A549 (cell line): ENCODE measurements around the gene DOCK9.

Experiments used
- BCL3 ChIP-seq: fragments of >200 bp; sonication (Bioruptor Twin); formaldehyde crosslinking; IDR thresholded peaks from 3 replicates; pipeline ENCODE4 v1.6.1; 2016
- CTCF ChIP-seq: fragments of >200 bp; sonication (Bioruptor Twin); formaldehyde crosslinking; IDR thresholded peaks from 3 replicates; pipeline ENCODE4 v1.5.1; 2016
- EP300 ChIP-seq, 2 experiments: fragments of >200 bp; sonication (Bioruptor Twin); formaldehyde crosslinking; IDR thresholded peaks; 2 replicates in 1 of 2; 3 replicates in 1 of 2; pipeline ENCODE4 v1.6.1; 2016 to 2017
- JUN ChIP-seq, 2 experiments: fragments of >200 bp; sonication (Bioruptor Twin); formaldehyde crosslinking; IDR thresholded peaks; 2 replicates in 1 of 2; 3 replicates in 1 of 2; pipeline ENCODE4 v1.6.1; 2016 to 2017
- KDM1A ChIP-seq: fragments of 200-600 bp; sonication (generic); IDR thresholded peaks from 2 replicates; pipeline ENCODE4 v1.6.1; 2016; ENCODE audit warnings: low read depth, mild to moderate bottlenecking
- NFE2L2 ChIP-seq: fragments of 150-350 bp; conservative IDR thresholded peaks from 2 replicates; pipeline ENCODE4 v1.6.1; 2014; ENCODE audit warnings: low read length
- POLR2A ChIP-seq: IDR thresholded peaks from 2 replicates; pipeline ENCODE4 v1.6.1; 2012; ENCODE audit warnings: mild to moderate bottlenecking, low read length
- REST ChIP-seq: fragments of 200-600 bp; sonication (generic); IDR thresholded peaks from 2 replicates; pipeline ENCODE4 v1.6.1; 2016; ENCODE audit warnings: antibody characterized with exemption, mild to moderate bottlenecking, moderate library complexity

- TF ChIP-seq CTCF (no peak), EP300 (IDR thresholded peaks at IDR 0.05) (no peak), REST (no peak), POLR2A (no peak), BCL3 (no peak), JUN (IDR thresholded peaks at IDR 0.05) (no peak), NFE2L2 (no peak), KDM1A (no peak)
Observed at GRCh38 chr13:98978280-98978679, 416 bp upstream of the DOCK9 start.
